GM12878 (cell line): ENCODE results near the gene KLHL22. TPM values are rescaled to one million over a fixed set of nuclear protein-coding genes. Genes with fewer than 3 reads are reported as not detected.

ENCODE experiments used
- ATAC-seq: fragments of 200-7000 bp; cut with Tn5 transposase; 3 replicates; pipeline ENCODE4 v1.9.1; 2020; ENCODE audit warnings: mild to moderate bottlenecking, moderate library complexity
- BruUV-seq: library from RNA; stranded (reverse); fragments of 400-500 nt; replicated peaks from 2 replicates; lab custom pipeline; 2021; lab: Mats Ljungman, UMichigan
- CTCF ChIA-PET: fragments of 300-600 bp; sonication (Branson Sonifier 250); formaldehyde crosslinking; extraction: SDS; loops from one replicate; lab custom pipeline; 2021; ENCODE audit warnings: inconsistent platforms; lab: Yijun Ruan, JAX
- POLR2A ChIA-PET: fragments of 350-600 bp; formaldehyde crosslinking; extraction: SDS; loops from one replicate; lab custom pipeline; 2021; ENCODE audit warnings: inconsistent platforms; lab: Charles Lee
- RAD21 ChIA-PET: fragments of 300-600 bp; sonication (Branson Sonifier 250); formaldehyde crosslinking; loops from one replicate; lab custom pipeline; 2023; ENCODE audit warnings: antibody characterized with exemption; ENCODE audit not compliant: unreplicated experiment; lab: Charles Lee
- SMC1A ChIA-PET: fragments of 300-600 bp; sonication (Branson Sonifier 250); formaldehyde crosslinking; loops from one replicate; lab custom pipeline; 2023; ENCODE audit not compliant: unreplicated experiment, uncharacterized antibody; lab: Charles Lee
- DNase-seq: peaks from one replicate; pipeline ENCODE4 v3.0.0-alpha.2; 2011; ENCODE audit warnings: low read depth, low spot score
- FAIRE-seq: peaks from 3 replicates; lab custom pipeline; 2011; peaks lifted over from hg19 to GRCh38; lab: Jason Lieb, UNC
- H2AFZ ChIP-seq: 2 replicates; pipeline ENCODE4 v1.6.0; 2011; ENCODE audit warnings: low read depth, low read length, control low read depth; ENCODE audit not compliant: control insufficient read depth
- H3K27ac ChIP-seq: 2 replicates; pipeline ENCODE4 v1.5.1; 2011; ENCODE audit warnings: control low read depth; ENCODE audit not compliant: control insufficient read depth, insufficient read depth
- H3K27me3 ChIP-seq, 2 experiments: replicated peaks in 1 of 2; 2 replicates each; pipeline versions ENCODE4 v1.6.0 to v1.6.1; 2011; ENCODE audit warnings: low read length in 1 of 2; ENCODE audit not compliant: control insufficient read depth in 2 of 2, insufficient read depth in 2 of 2
- H3K36me3 ChIP-seq, 2 experiments: 2 replicates each; pipeline ENCODE4 v1.5.1; 2011; ENCODE audit warnings: low read length in 1 of 2; ENCODE audit not compliant: control insufficient read depth in 2 of 2, insufficient read depth in 2 of 2
- H3K4me1 ChIP-seq: 2 replicates; pipeline ENCODE4 v1.6.1; 2011; ENCODE audit warnings: mild to moderate bottlenecking, low read length, moderate library complexity, mixed read lengths; ENCODE audit not compliant: control insufficient read depth, insufficient read depth
- H3K4me2 ChIP-seq: 2 replicates; pipeline ENCODE4 v1.6.0; 2011; ENCODE audit warnings: control low read depth; ENCODE audit not compliant: control insufficient read depth, insufficient read depth
- H3K4me3 ChIP-seq: fragments of 200-600 bp; sonication (generic); 2 replicates; pipeline ENCODE4 v1.5.1; 2016
- H3K79me2 ChIP-seq: 2 replicates; pipeline ENCODE4 v1.6.0; 2011; ENCODE audit warnings: low read length; ENCODE audit not compliant: control insufficient read depth, insufficient read depth
- H3K9ac ChIP-seq: 2 replicates; pipeline ENCODE4 v1.8.0; 2011; ENCODE audit warnings: low read length, control low read depth, mixed read lengths; ENCODE audit not compliant: control insufficient read depth, insufficient read depth
- H3K9me3 ChIP-seq: replicated peaks from 3 replicates; pipeline ENCODE4 v1.5.1; 2011; ENCODE audit warnings: mild to moderate bottlenecking, low read length; ENCODE audit not compliant: control insufficient read depth, insufficient read depth
- H4K20me1 ChIP-seq: 2 replicates; pipeline ENCODE4 v1.6.0; 2011; ENCODE audit not compliant: control insufficient read depth, insufficient read depth
- ATF3 ChIP-seq: IDR thresholded peaks from 2 replicates; pipeline ENCODE4 v1.6.1; 2011; ENCODE audit warnings: low read depth, mild to moderate bottlenecking, low read length, moderate library complexity, borderline replicate concordance; ENCODE audit errors: extremely low read depth
- POLR2A ChIP-seq: IDR thresholded peaks from 2 replicates; pipeline ENCODE4 v1.6.1; 2011; ENCODE audit warnings: low read depth, mild to moderate bottlenecking, low read length
- TBL1XR1 ChIP-seq: IDR thresholded peaks from 2 replicates; pipeline ENCODE4 v1.6.1; 2012; ENCODE audit warnings: low read depth, low read length, improper control_type of control experiment
- TCF12 ChIP-seq: IDR thresholded peaks from 2 replicates; pipeline ENCODE4 v1.6.1; 2011; ENCODE audit warnings: low read depth, mild to moderate bottlenecking, low read length
- WGBS: methylation state at CpG from one replicate; pipeline ENCODE4 v1.1.6; 2016; ENCODE audit warnings: low lambda C conversion rate; ENCODE audit not compliant: insufficient replicate concordance, insufficient coverage; ENCODE audit errors: missing lambda C conversion rate; 5-methylcytosine and 5-hydroxymethylcytosine counted together
- in situ Hi-C: fragments of 300-500 bp; cut with MboI; formaldehyde crosslinking; loops from 9 replicates; pipeline ENCODE4 v1.14.3; 2018; ENCODE audit warnings: mixed read lengths
- intact Hi-C: fragments of 100-400 bp; cut with micrococcal nuclease; formaldehyde crosslinking; loops from one replicate; pipeline ENCODE4 v1.14.2; 2022; ENCODE audit not compliant: unreplicated experiment
- polyA plus RNA-seq, 11 experiments: library from polyadenylated mRNA; depleted of rRNA in 4 of 11; unstranded in 6 of 11; stranded (reverse) in 5 of 11; fragments of >200 nt; fragmentation: Nextera tagmentation in 4 of 11; fragmentation: Illumina TruSeq in 1 of 11; extraction: Ambion mirVana in 4 of 11; extraction: Trizol in 1 of 11; gene quantifications; 1 replicate in 1 of 11; 2 replicates in 10 of 11; pipeline versions ENCODE4 v1.2.1 to v1.2.3, GENCODE V29; 2011 to 2016; ENCODE audit warnings: inconsistent platforms in 2 of 11, missing spikeins in 2 of 11, low read depth in 1 of 11
- total RNA-seq, 4 experiments: library from RNA; depleted of rRNA in 3 of 4; stranded (reverse); fragments of >200 nt in 3 of 4; fragmentation: Illumina TruSeq in 1 of 4; extraction: Trizol in 1 of 4; gene quantifications; 2 replicates each; pipeline versions ENCODE4 v1.2.1 to v1.2.3, GENCODE V29; 2013 to 2021

The KLHL22 gene
- total and polyA plus RNA-seq, 10 of the 15 experiments (the other 5 are each of a cell fraction or from before 2014, with no cell fraction given), result 0.06 to 22.1 (median 14.2) TPM

DNA sequence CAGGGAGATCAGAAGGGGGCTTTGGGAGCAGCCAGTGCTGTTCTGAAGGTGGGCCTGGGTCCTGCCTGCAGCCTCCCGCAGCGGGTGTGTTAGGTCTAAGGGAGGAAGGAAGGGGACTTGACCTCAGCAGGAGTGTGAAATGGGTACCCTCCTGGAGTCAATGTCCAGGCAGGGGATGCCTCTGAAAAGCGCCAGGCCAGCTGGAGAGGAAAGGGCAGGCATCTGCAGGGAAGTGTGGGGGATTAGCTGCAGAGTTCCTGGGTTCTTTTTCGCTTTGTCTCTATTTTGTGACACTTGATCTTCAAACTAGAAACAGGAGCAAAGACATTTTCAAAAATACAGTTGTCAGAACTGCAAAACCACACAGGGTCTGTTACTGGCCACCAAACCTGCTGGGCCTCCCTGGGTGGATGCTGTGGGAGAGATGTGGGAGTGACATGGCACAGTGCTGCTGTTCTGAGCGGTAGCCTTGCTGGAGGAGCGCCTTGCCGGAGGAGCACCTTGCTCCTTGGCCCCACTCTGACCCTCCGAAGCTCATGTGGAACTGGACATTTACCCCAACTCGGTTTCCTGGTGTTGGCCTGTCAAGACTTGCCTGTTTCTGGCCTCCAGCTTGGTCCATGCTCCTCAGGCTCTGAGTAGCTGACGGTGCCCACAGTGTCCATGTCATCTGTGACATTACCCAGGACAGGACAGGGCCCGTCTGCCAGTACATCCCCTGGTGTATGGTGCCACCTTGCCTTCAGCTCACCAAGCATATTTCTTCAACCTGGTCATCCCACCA is 37.7 kb upstream of the KLHL22 start (continued):
- TF ChIP-seq ATF3, result no peak

DNA sequence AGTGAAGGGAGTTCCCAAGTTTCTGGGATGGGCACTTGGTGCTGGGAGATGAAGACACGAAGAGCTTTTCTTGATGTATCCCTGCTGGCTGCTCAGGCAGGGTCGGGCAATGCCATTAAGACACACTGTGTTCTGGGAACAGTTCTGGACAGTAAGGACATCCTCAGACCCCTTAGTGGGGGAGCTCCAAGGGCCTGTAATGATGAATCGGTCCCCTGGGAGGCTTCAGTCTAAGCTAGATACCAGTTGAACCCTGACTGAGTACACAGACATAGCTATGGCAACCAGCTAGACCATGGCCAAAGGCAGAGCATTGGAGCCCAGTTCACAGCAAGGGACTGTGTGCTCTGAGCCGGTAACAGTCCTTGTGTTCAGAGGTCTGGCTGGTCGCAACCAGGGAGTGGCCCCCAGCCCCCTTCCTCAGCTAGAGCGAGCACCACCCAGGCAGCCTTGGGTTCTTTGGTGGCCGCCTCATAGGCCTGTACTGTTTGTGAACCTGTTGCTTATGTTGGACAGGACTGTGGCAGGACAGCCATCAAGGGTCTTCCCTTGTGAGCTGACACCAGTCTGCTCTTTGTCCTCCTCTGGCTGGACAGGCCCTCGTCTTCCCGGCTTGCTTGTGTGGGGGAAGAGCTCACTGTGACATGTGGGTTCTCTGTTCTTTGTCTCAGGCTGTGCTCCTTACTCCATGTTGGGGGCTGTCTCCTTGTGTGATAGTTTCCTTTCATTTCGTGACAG is 36.8 kb upstream of the KLHL22 start:
- POLR2A ChIA-PET, result no interaction called here
- peaks cover 28 to 39% of the 10 kb centered on the region in 2 experiments for H3K36me3 ChIP-seq
- H3K4me1 ChIP-seq, result no peaks in the 10 kb centered on the region
- peaks cover 50% of the 10 kb centered on the region for H3K79me2 ChIP-seq
- RAD21 ChIA-PET, result interaction anchor here (1.3 kb wide), 1 partner anchor 9 kb away, joined by 3 read pairs; no protein-coding TSS in a partner anchor
- H3K9ac ChIP-seq, result no peak overlapping the region
- H3K27ac ChIP-seq, result no peak overlapping the region
- intact Hi-C loops (no loop called here), in situ Hi-C loops (no loop called here)
- no peak overlapping the region for H3K4me3 ChIP-seq
- SMC1A ChIA-PET, result interaction anchor here (1.1 kb wide), 2 partner anchors 9 to 12 kb away, joined by 3 read pairs; no protein-coding TSS in a partner anchor
- TF ChIP-seq TCF12, result no peak
- TF ChIP-seq TBL1XR1, result no peak
- peak; percentile 33; the same call in 1 of the 2 replicates for TF ChIP-seq POLR2A
- H2AFZ ChIP-seq, result no peak overlapping the region
- BruUV-seq, result no TSS peak
- CTCF ChIA-PET, result no interaction called here
- H3K4me2 ChIP-seq, result no peak overlapping the region
- WGBS, result 97% methylated on average over 10 of the region's 10 CpGs
- no peak; the same call in 1 of the 3 replicates for ATAC-seq
- no peak for DNase-seq
- FAIRE-seq, result no peak
- H3K27me3 ChIP-seq, result no peaks in the 10 kb centered on the region
- H4K20me1 ChIP-seq, result peaks cover 7% of the 10 kb centered on the region
- H3K9me3 ChIP-seq, result no peaks in the 10 kb centered on the region
